Endothelial cell of umbilical vein (primary cell): ENCODE measurements around the gene SLC7A6. TPM values are rescaled to one million over a fixed set of nuclear protein-coding genes. Genes with fewer than 3 reads are reported as not detected.

Experiments used
- BruUV-seq: library from RNA; stranded (reverse); fragments of 400-500 nt; replicated peaks from 2 replicates; lab custom pipeline; 2021; lab: Mats Ljungman, UMichigan
- CTCF ChIA-PET: fragments of 300-600, 350-600 bp; sonication (Branson Sonifier 250); formaldehyde crosslinking; loops from one replicate; lab custom pipeline; 2021; ENCODE audit warnings: antibody characterized with exemption, inconsistent platforms; lab: Charles Lee
- POLR2A ChIA-PET: fragments of 300-600, 350-600 bp; sonication (Branson Sonifier 250); formaldehyde crosslinking; loops from one replicate; lab custom pipeline; 2021; ENCODE audit warnings: antibody characterized with exemption, inconsistent platforms; lab: Charles Lee
- DNase-seq: peaks from one replicate; pipeline ENCODE4 v3.0.0-alpha.2; 2011; ENCODE audit warnings: low read depth, low spot score
- FAIRE-seq: peaks from 2 replicates; lab custom pipeline; 2011; peaks lifted over from hg19 to GRCh38; lab: Jason Lieb, UNC
- H2AFZ ChIP-seq: 2 replicates; pipeline ENCODE4 v1.6.0; 2012; ENCODE audit warnings: low read depth, low read length, control low read depth, inconsistent platforms
- H3K27ac ChIP-seq: 2 replicates; pipeline ENCODE4 v1.5.1; 2011; ENCODE audit warnings: low read depth, mild to moderate bottlenecking, control low read depth, low read length, moderate library complexity; ENCODE audit not compliant: insufficient read depth
- H3K27me3 ChIP-seq, 2 experiments: 2 replicates each; pipeline versions ENCODE4 v1.6.0 to v1.6.1; 2011; ENCODE audit warnings: low read length in 2 of 2, mixed read lengths in 1 of 2; ENCODE audit not compliant: control insufficient read depth in 2 of 2, insufficient read depth in 2 of 2
- H3K36me3 ChIP-seq, 2 experiments: 2 replicates in 1 of 2; 3 replicates in 1 of 2; pipeline ENCODE4 v1.5.1; 2011; ENCODE audit warnings: low read length in 2 of 2, mild to moderate bottlenecking in 1 of 2, moderate library complexity in 1 of 2; ENCODE audit not compliant: control insufficient read depth in 2 of 2, insufficient read depth in 2 of 2; ENCODE audit errors: extremely low read depth in 1 of 2
- H3K4me1 ChIP-seq: 3 replicates; pipeline ENCODE4 v1.5.1; 2011; ENCODE audit warnings: mild to moderate bottlenecking, low read length; ENCODE audit not compliant: control insufficient read depth, insufficient read depth; ENCODE audit errors: extremely low read depth
- H3K4me2 ChIP-seq: 2 replicates; pipeline ENCODE4 v1.6.1; 2011; ENCODE audit warnings: low read length, control low read depth, mixed read lengths; ENCODE audit not compliant: insufficient read depth
- H3K4me3 ChIP-seq, 3 experiments: fragments of 200-600 bp in 1 of 3; sonication (generic), shearing (Covaris generic) in 1 of 3; replicated peaks in 1 of 3; 2 replicates each; pipeline ENCODE4 v1.5.1; 2011 to 2016; ENCODE audit warnings: control low read depth in 3 of 3, low read length in 3 of 3, mild to moderate bottlenecking in 2 of 3, inconsistent platforms in 1 of 3, low read depth in 1 of 3, moderate library complexity in 1 of 3; ENCODE audit not compliant: insufficient read depth in 1 of 3
- H3K79me2 ChIP-seq: 2 replicates; pipeline ENCODE4 v1.6.0; 2012; ENCODE audit warnings: low read length, inconsistent platforms; ENCODE audit not compliant: control insufficient read depth, insufficient read depth
- H3K9ac ChIP-seq: replicated peaks from 2 replicates; pipeline ENCODE3; 2011; ENCODE audit warnings: low read length, control low read depth; ENCODE audit not compliant: insufficient read depth; ENCODE audit errors: extremely low read depth
- H3K9me1 ChIP-seq: replicated peaks from 3 replicates; pipeline ENCODE4 v1.6.0; 2011; ENCODE audit warnings: mild to moderate bottlenecking, low read length; ENCODE audit not compliant: control insufficient read depth, insufficient read depth; ENCODE audit errors: extremely low read depth
- H3K9me3 ChIP-seq: replicated peaks from 2 replicates; pipeline ENCODE4 v1.5.1; 2012; ENCODE audit warnings: low read length, inconsistent platforms; ENCODE audit not compliant: control insufficient read depth, insufficient read depth
- H4K20me1 ChIP-seq: replicated peaks from 2 replicates; pipeline ENCODE3; 2011; ENCODE audit warnings: mild to moderate bottlenecking, low read length; ENCODE audit not compliant: control insufficient read depth, insufficient read depth; ENCODE audit errors: extremely low read depth
- CTCF ChIP-seq, 2 donors: IDR thresholded peaks; 1 replicate in 1 of 2; 2 replicates in 1 of 2; pipeline ENCODE4 v1.5.1; 2011; ENCODE audit warnings: low read length in 2 of 2, mild to moderate bottlenecking in 2 of 2, moderate library complexity in 2 of 2, control low read depth in 1 of 2, inconsistent platforms in 1 of 2, low read depth in 1 of 2; ENCODE audit not compliant: insufficient read depth in 1 of 2; ENCODE audit errors: extremely low read depth in 1 of 2
- EZH2 ChIP-seq: IDR thresholded peaks from 2 replicates; pipeline ENCODE4 v1.6.1; 2012; ENCODE audit warnings: borderline replicate concordance, low read depth, mild to moderate bottlenecking, moderate library complexity, low read length, inconsistent platforms; ENCODE audit not compliant: severe bottlenecking
- GATA2 ChIP-seq: IDR thresholded peaks from 2 replicates; pipeline ENCODE4 v1.7.0; 2011; ENCODE audit warnings: low read depth, mild to moderate bottlenecking, moderate library complexity, mixed read lengths, low read length; ENCODE audit not compliant: insufficient read length, insufficient read depth
- MAX ChIP-seq: IDR thresholded peaks from 2 replicates; pipeline ENCODE4 v1.6.1; 2011; ENCODE audit not compliant: insufficient read depth, insufficient read length
- POLR2A ChIP-seq: IDR thresholded peaks from 2 replicates; pipeline ENCODE4 v1.6.1; 2012; ENCODE audit warnings: low read depth, mild to moderate bottlenecking, control low read depth, low read length
- dilution Hi-C: fragments of 300-500 bp; cut with MboI; formaldehyde crosslinking; loops from one replicate; pipeline ENCODE4 v1.15.0; 2019; ENCODE audit warnings: low sequenced_read_pairs; ENCODE audit not compliant: extremely low pct_ligation_motif_present
- intact Hi-C: fragments of 100-400 bp; cut with micrococcal nuclease; formaldehyde crosslinking; loops from one replicate; pipeline ENCODE4 v1.10.0; 2022
- polyA plus RNA-seq, 4 experiments: library from polyadenylated mRNA; depleted of rRNA in 3 of 4; stranded (reverse) in 3 of 4; unstranded in 1 of 4; fragments of >200 nt; gene quantifications; 2 replicates each; pipeline versions ENCODE4 v1.2.1 to v1.2.3, GENCODE V29; 2011 to 2012; ENCODE audit warnings: missing spikeins in 1 of 4
- total RNA-seq: library from RNA; stranded (reverse); gene quantifications from 2 replicates; pipeline ENCODE4 v1.2.3, GENCODE V29; 2021

SLC7A6 gene
- total and polyA plus RNA-seq, 2 donors (not counting 3 experiments of a cell fraction or from before 2014, with no cell fraction given), result 68.0 to 86.5 TPM

- intact Hi-C loops, result no loop called here
- no peaks in the 10 kb centered on the region for H3K9me3 ChIP-seq
- no peaks in the 10 kb centered on the region for H3K27me3 ChIP-seq
- H2AFZ ChIP-seq, result no peak overlapping the region
- FAIRE-seq (no peak), DNase-seq (no peak)
- no peaks in the 10 kb centered on the region for H3K79me2 ChIP-seq
- H3K27ac ChIP-seq, result peak overlapping the region; percentile 27
- H4K20me1 ChIP-seq, result no peaks in the 10 kb centered on the region
- dilution Hi-C loops, result no loop called here
- no peak overlapping the region for H3K4me2 ChIP-seq
- no peak for TF ChIP-seq EZH2
- TF ChIP-seq POLR2A, result no peak
- no peak for TF ChIP-seq MAX
- CTCF ChIA-PET, result interaction anchor here (0.9 to 2.4 kb wide), 6 partner anchors 16 to 253 kb away, joined by 3 to 17 read pairs (median 4); no protein-coding TSS in a partner anchor
- no peaks in the 10 kb centered on the region for H3K9me1 ChIP-seq
- no peak overlapping the region for H3K4me3 ChIP-seq
- POLR2A ChIA-PET, result interaction anchor here (0.9 kb wide), 1 partner anchor 33 kb away, joined by 3 read pairs; no protein-coding TSS in a partner anchor
- no TSS peak for BruUV-seq
- peaks cover 8% of the 10 kb centered on the region for H3K4me1 ChIP-seq
- H3K36me3 ChIP-seq, result peaks cover 0 to 29% of the 10 kb centered on the region in 2 experiments
- no peak overlapping the region for H3K9ac ChIP-seq
Measured at GRCh38 chr16:68257251-68257905, 6.9 kb upstream of the SLC7A6 start.

GRCh38 chr16:68257906-68258800 is 6.2 kb upstream of the SLC7A6 start:
- peak overlapping the region; percentile 27 for H3K27ac ChIP-seq
- TF ChIP-seq GATA2, result no peak
- no peak for TF ChIP-seq CTCF (IDR thresholded peaks at IDR 0.05; ENCODE audit: extremely low read depth in 1 of 2, insufficient read depth in 1 of 2, low read depth in 1 of 2, low read length in 2 of 2)
- TF ChIP-seq MAX, result peak; percentile 24
- H3K36me3 ChIP-seq, result peaks cover 0 to 26% of the 10 kb centered on the region in 2 experiments
- FAIRE-seq (peak; percentile 75), DNase-seq (peak; percentile 63)
- no peaks in the 10 kb centered on the region for H3K79me2 ChIP-seq
- no peaks in the 10 kb centered on the region for H3K27me3 ChIP-seq
- no peaks in the 10 kb centered on the region for H3K9me1 ChIP-seq
- intact Hi-C loops (no loop called here), dilution Hi-C loops (no loop called here)
- no peak overlapping the region for H3K9ac ChIP-seq
- CTCF ChIA-PET, result interaction anchor here (0.8 to 2.4 kb wide), 8 partner anchors 9 to 252 kb away, joined by 3 to 17 read pairs (median 4); partner anchors contain the start of gene PLA2G15
- peak overlapping the region; percentile 5 for H2AFZ ChIP-seq
- H3K4me1 ChIP-seq, result peaks cover 8% of the 10 kb centered on the region
- no peaks in the 10 kb centered on the region for H4K20me1 ChIP-seq
- no TSS peak for BruUV-seq
- POLR2A ChIA-PET, result interaction anchor here (0.9 kb wide), 1 partner anchor 32 kb away, joined by 3 read pairs; no protein-coding TSS in a partner anchor
- no peak overlapping the region for H3K4me2 ChIP-seq
- no peaks in the 10 kb centered on the region for H3K9me3 ChIP-seq
- H3K4me3 ChIP-seq, result no peak overlapping the region
